Iris pigment epithelial cell (primary cell): ENCODE data around the gene PAFAH1B2.
"Not testable (repeated sequence)": the region's sequence is repeated elsewhere in the genome, so short reads cannot be mapped to it uniquely, and the experiment has no call there.

Experiments
- DNase-seq: peaks from one replicate; pipeline ENCODE4 v3.0.0-alpha.2; 2011; ENCODE audit warnings: low read depth

PAFAH1B2 gene

GRCh38 chr11:117143871-117144476 is at the start of gene PAFAH1B2:
TSS of gene PAFAH1B2 (plus strand) at chr11:117144287. CDS start at chr11:117152448, 8,161 bp downstream.
- peak; percentile 91 for DNase-seq

DNA sequence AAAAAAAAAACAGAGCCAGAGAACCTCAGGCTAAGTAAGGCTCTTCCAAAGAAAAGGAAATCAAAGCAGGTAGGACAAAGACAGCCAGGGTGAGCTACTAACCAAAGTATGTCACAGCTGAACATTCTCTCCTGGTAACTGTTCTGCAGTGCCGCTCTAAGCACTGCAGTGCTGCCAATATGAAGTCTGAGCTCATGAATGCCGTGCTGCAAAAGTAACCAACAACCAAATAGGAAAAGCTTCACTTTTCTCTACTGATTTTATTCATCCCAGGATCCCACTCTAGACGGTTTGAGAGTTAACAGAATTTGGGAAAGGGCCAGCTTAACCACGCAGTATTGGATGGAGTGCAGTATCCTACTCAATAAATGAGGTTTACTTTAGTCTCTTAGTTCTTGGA is 49.3 kb upstream of the PAFAH1B2 start:
- DNase-seq: no peak

DNA sequence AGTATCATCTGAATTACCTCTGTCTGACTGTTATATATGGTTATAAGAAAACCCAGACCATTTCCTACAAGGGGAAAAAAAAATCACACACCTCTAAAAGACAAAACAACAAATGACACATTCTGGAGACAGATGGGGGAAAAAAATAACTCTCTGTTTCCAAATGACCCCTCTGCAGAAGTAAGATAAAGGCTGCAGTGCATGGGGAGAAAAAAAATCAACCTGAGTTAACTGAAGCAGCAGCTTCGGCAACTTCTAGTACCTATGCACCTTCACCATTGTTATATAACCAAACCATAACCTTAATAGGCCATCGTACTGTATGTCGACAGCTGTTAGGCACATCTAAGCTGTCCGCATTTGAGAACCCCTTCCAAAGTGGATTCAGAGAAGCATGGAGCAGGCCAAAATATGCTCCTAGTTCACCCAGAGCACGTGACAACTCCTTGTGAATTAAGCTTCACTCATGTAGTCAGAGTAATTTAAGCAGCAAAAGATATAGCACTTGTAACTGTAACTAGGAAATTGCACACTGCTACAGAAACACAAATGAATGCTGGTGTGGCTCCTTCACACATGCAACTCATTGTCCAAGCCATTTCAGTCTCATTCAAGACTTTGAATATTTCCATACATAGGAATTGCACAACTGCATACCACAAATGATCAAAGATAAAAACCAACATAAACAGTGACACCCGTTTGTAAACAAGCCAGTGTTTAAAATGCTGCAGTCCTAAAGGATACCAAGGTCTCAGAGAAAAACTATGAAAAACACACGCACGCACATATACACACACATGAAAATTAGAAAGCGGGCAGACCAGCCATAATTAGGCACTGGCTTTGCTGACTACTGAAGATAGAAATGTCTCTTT is 48.6 kb upstream of the PAFAH1B2 start:
- DNase-seq: peak; percentile 68

GRCh38 chr11:117096201-117096991 is 47.7 kb upstream of the PAFAH1B2 start:
- no peak for DNase-seq

DNA sequence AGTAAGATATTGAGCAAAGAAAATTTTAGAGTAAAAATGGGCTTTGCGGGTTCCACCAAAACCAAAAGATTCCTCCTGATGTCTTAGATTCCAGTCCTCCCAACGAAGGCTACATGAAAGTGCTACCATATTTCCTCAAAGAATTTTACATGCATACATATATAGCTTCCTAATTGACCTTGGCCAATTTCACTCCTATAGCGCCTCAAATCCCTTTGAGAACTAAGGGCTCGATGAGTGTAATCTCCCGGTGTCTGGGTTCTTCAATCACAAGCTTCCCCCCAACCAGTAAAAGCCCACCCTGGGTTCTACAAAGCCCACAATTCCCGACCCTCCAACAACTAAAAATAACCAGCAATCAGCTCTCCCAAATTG is 47.1 kb upstream of the PAFAH1B2 start:
- DNase-seq: no peak

DNA sequence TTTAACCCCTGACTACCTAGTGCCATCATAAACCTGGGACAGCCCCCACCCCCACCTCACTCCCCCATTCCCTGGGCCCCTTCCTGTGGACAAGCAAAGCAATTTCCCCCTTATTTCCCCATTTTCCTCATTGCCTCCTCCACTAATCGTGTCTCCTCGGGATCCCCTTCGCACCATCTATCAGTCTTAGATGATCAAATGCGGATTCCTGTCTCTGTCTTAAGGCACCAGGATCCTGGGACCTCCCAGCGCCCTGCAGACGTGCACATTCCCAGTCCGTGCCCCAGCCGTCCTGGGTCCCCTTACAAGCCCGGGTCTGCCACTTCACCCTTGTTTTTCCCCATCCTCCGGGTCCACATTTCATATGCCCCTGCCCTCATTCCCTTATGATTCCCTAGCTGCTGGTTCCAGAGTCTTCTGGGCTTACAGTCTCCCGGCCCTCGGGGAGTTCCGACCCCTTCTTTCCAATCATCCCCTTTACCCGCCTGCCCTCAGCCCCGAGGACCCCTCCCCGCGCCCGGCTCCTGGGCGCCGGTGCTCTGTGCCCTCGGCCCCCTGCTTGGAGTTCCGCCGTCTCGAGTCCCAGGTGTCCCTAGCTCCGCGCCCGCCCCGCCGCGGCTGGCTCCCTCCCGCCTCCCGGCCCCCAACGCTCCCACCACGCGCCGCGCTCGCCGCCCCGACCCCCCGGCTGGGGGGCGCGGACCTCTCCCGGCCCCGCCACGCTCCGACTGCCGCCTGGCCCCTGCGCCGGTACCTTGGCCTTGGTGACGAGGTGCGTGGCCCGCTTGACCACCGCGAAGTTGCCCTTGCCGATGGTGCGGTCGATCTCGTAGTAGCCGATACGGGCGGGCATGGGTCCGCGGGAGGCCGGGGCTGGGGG is 46.5 kb upstream of the PAFAH1B2 start:
- DNase-seq: no peak

DNA sequence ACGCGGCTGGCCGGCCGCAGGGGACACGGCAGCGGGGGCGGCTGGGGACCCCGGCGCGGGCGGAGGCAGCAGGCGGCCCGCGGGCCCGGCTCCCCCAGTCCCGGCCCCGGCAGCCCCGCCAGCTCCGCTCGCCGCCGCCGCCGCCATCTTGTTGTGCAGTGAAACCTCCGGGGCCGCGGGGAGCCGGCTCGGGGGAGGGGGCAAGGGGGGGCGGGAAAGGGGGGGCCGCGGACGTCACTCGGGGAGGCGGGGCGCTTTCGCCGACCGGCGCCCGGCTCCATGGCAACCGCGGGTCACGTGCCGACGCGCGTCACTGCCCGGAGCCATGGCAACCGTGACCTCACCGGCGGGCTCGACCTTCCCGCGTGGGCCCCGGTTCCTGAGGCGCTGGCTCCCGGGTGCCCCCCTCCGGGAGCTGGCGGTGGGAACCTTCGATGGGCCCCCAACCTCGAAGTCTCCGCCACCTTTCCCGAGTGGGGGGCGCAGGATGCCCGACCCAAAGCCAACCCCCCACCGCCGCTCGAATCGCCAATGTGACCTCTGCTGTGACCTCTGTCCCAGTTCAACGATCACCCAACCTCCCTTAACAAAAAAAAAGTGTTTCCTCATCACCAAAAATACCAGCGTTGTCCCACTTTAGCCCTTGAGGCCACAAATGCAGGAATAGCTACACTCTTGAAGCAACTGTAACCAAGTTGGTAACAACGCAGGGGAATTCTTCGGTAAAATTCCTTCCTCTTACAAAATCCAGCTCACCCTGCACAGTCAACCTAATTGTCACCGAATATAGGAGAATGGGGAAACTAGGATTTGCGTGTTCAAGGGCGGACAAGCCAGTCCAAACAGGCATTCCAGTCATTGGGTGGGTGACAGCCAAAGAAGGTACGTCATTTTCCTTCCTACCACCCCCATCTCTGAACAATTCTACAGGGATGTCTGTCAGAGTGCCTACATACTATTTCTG is 45.5 kb upstream of the PAFAH1B2 start, which contains the start of gene SIK3:
TSS of gene SIK3 (minus strand) at position 160 of the 964 bp plus-strand sequence. CDS start at position 147, 13 bp downstream.
- peak; percentile 88 for DNase-seq

- no peak for DNase-seq
Observed at GRCh38 chr11:117099696-117100095, 44.4 kb upstream of the PAFAH1B2 start.

GRCh38 chr11:117100556-117100955 is 43.5 kb upstream of the PAFAH1B2 start:
- DNase-seq: no peak

DNA sequence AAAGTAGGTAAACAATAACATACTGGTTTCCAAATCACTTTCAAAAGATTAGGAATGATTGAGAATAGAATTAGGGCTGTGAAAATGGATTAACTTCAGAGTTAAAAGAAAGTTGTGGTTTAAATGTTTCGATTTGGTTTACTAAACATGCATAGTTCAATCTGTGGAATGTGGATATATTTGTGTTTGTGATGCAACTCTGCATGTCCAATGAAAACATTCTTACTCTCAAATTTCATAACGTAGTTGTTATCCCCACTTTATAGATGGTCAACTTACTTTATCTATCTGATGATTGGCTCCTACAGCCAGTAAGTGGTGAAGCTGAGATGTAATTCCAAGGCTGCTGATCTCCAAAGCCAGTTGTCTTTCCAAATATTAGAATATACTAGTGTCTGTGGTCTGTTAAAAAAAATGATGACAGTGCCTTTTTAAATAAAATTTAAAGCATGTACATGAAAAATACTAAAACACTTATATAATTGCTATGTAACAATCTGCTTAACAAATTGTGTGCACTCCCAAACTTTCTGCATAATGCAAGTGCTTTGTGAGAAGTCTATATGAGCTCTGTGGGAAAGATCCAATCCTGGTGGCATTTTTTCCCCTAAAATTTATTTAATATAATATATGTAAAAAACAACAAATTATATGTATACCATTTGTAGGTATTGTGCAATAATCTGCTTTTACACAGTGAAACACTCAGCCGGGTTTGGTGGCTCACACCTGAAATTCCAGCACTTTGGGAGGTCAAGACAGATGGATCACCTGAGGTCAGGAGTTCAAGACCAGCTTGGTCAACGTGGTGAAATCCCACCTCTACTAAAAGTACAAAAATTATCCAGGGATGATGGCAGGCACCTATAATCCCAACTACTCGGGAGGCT is 36.1 kb upstream of the PAFAH1B2 start:
- DNase-seq: peak; percentile 70

GRCh38 chr11:117110294-117110950 is 33.7 kb upstream of the PAFAH1B2 start:
- DNase-seq: no peak

GRCh38 chr11:117112497-117112896 is 31.6 kb upstream of the PAFAH1B2 start:
- DNase-seq: not testable (repeated sequence)

GRCh38 chr11:117112939-117113338 is 31.1 kb upstream of the PAFAH1B2 start:
- DNase-seq: not testable (repeated sequence)

DNA sequence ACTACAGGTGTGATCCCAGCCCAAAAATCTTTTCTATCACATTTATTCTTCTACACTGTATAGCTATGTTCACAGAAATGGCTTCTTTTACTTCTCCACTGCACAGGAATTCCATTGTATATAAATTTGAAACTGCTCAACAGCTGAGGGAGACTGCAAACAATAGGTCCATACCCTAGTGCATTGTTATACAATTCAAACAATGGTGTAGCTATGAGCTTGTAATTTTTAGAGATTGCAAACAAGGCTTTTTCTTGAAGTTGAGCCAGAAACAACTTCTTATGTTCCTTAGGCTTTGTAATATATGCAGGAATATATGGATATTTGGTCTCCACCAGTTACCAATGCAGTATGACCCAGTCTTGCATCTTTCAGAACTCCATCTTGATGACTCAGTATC is 26.4 kb upstream of the PAFAH1B2 start:
- DNase-seq: no peak

DNA sequence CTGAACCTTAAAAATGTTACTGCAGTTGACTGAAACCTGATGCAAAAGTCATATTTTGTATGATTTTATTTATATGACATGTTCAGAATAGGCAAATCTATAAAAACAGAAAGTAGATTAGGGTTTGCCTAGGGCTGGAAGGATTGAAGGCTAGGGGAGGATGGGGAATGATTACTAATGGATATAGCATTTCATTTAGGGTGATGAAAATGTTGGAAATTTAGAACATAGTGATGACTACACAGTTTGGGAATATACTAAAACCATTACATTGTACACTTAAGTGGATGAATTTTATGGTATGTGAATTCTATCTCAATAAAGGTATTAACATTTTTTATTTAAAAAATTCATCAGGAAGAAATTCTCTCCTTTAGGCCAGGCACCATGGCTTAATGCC is 22.9 kb upstream of the PAFAH1B2 start:
- no peak for DNase-seq

DNA sequence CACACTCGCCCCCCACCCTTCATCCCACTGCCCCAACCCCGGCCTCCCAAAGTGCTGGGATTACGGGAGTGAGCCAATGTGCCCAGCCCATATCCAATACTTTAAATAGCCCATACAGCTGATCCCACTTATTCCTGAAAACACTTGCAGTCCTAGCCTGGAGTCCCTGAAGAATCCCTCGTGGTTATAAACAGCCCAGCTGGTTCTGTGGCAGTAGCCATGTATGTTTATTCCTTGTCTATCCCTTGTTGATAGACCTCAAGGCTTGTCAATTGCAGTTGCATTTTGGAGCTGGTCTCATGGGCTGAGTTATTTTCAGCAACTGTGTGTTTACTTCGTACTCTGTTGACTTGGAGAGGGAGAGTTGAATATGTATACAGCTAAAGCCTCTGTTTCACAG is 21.5 kb upstream of the PAFAH1B2 start:
- no peak for DNase-seq

DNA sequence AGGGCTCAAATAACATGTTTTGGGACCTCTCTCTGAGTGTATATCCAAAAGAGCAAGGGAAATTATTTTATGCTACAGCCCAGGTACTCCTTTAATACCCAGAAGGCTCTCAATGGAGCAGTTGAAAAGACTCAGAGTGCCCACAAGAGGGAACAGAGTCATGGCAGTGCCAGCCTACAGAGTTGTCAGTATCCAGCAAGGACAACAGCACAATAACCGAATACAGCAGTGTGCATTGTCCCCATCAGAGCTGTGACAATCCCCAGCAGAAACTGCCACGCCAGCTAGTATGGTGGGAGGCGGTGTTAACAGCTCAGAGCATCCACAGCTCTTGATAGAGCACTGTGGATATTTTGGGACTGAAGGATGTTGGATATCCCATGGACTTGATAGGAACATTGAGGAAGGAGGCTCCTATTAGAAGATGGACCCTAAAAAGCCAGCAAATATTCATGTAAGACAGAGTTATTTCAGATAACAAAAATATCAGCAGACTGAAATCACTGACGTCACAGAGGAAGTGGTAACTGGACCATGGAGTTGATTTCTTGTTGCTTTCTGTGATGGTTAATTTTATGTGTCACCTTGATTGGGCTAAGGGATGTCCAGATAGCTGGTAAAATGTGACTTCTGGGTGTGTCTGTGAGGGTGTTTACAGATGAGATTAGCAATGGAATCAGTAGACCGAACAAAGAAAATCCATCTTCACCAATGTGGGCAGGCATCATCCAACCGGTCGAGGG is 17.7 kb upstream of the PAFAH1B2 start:
- no peak for DNase-seq
